Measurements from ENCODE around the gene ANXA2R. TPM values are rescaled to one million over a fixed set of nuclear protein-coding genes. Genes with fewer than 3 reads are reported as not detected.
A peak's percentile ranks its signal among the peaks of the same experiment; 100 is the strongest.
"Not testable (repeated sequence)": the region's sequence is repeated elsewhere in the genome, so short reads cannot be mapped to it uniquely, and the experiment has no call there.

Gene ANXA2R, protein sequence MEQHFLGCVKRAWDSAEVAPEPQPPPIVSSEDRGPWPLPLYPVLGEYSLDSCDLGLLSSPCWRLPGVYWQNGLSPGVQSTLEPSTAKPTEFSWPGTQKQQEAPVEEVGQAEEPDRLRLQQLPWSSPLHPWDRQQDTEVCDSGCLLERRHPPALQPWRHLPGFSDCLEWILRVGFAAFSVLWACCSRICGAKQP
- under 1 TPM in 1 of 2 donors, not detected in 1; 0.63 TPM for total RNA-seq

DNA sequence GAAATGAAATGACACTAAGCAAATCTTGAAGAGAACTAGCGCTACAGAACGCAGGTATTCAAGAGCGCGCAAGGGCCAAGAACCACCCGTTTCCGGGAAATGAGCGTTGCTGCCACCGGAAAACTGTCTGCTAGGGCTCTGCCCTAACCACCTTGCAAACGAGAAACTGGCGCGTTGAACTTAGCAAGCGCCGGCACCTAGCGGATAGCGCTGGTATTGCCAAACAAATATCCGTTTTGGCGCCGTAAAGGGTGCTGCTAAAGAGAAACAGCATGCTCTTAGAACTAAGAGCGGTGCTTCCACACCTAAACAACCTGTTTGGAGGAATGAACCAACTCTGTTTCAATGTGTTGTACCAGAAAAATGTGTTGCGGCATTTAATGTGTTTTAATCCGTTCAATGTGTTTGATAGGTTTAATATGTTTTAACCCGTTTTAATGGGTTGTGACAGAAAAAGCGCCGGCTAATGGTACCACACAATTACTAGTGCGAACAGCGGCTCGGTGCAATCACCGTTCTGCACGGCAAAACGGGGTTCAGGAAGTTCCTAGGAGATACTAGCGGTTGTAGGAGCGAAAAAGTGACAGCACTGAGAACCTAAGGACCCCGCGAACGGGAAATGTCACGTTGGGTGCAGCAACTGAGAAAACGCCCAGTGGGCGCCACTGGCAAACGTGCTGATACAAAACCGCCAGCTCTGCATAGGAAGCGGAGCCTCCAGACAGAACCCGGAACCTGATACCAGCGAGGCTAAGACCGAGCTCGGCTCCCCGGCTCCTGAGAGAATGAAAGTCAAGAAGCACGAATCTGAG is at the start of gene ANXA2R:
TSS of gene ANXA2R (minus strand) at position 33 of the 812 bp plus-strand sequence. CDS start 273 bp downstream, outside the sequence.
- Histone ChIP-seq H3K4me1 (peaks cover 0 to 17% of the 10 kb centered on the region in 2 donors), H3K27ac (peak within 1 kb of the TSS; percentile 89 to 91)

DNA sequence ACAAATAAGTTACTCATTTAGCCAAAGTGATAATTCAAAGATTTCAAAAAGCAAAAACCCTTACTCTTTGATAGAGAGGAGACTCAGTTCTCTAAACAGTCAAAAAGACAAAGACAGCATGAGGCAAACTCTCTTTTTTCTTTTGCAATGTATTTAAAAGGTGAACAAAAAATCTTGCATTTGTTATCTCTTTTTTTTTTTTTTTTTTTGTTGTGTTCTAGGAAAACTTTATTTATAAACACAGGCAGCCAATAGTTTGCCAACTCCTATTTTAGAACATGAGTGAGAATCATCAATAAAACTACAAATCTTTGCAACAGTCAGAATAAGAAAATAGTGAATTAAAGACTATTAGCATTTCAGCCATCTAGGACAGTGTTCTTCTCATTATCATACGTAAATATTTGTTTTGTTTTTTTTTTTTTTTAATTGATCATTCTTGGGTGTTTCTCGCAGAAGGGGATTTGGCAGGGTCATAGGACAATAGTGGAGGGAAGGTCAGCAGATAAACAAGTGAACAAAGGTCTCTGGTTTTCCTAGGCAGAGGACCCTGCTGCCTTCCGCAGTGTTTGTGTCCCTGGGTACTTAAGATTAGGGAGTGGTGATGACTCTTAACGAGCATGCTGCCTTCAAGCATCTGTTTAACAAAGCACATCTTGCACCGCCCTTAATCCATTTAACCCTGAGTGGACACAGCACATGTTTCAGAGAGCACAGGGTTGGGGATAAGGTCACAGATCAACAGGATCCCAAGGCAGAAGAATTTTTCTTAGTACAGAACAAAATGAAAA is 46.2 kb upstream of the ANXA2R start:
- H3K9me3 ChIP-seq; H3K4me1 ChIP-seq; DNase-seq (ENCODE audit: low spot score); H3K36me3 ChIP-seq; H3K27me3 ChIP-seq; H3K27ac ChIP-seq; H3K4me3 ChIP-seq: not testable (repeated sequence)

More for the DNA sequence above, at the start of gene ANXA2R:
- Histone ChIP-seq H3K9me3 (no peaks in the 10 kb centered on the region), H3K4me3 (peak within 1 kb of the TSS; percentile 49 to 58), H3K27me3 (no peaks in the 10 kb centered on the region), H3K36me3 (no peaks in the 10 kb centered on the region)
- TF ChIP-seq, protein P1, sequence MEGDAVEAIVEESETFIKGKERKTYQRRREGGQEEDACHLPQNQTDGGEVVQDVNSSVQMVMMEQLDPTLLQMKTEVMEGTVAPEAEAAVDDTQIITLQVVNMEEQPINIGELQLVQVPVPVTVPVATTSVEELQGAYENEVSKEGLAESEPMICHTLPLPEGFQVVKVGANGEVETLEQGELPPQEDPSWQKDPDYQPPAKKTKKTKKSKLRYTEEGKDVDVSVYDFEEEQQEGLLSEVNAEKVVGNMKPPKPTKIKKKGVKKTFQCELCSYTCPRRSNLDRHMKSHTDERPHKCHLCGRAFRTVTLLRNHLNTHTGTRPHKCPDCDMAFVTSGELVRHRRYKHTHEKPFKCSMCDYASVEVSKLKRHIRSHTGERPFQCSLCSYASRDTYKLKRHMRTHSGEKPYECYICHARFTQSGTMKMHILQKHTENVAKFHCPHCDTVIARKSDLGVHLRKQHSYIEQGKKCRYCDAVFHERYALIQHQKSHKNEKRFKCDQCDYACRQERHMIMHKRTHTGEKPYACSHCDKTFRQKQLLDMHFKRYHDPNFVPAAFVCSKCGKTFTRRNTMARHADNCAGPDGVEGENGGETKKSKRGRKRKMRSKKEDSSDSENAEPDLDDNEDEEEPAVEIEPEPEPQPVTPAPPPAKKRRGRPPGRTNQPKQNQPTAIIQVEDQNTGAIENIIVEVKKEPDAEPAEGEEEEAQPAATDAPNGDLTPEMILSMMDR (IDR thresholded peaks at IDR 0.05), result peak; percentile 74 to 85
- peak; percentile 93 for DNase-seq (ENCODE audit: low spot score)

DNA sequence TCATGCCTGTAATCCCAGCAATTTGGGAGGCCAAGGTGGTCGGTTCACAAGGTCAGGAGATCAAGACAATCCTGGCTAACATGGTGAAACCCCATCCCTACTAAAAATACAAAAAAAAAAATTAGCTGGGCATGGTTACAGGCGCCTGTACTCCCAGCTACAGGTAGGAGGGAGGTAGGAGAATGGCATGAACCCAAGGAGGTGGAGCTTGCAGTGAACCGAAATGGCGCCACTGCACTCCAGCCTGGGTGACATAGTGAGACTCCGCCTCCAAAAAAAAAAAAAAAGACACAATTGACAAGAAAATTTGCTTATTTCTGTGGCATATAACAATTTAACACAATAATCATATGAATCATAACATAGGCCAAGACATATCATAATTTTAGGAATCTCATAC is 45.3 kb upstream of the ANXA2R start:
- TF ChIP-seq, protein P1 (IDR thresholded peaks at IDR 0.05), result no peak
- H3K36me3 ChIP-seq, result peaks cover 4% of the 10 kb centered on the region
- no peaks in the 10 kb centered on the region for H3K27me3 ChIP-seq
- no peak for DNase-seq (ENCODE audit: low spot score)
- no peaks in the 10 kb centered on the region for H3K4me1 ChIP-seq
- H3K4me3 ChIP-seq, result no peak overlapping the region
- no peak overlapping the region for H3K27ac ChIP-seq
- H3K9me3 ChIP-seq, result no peaks in the 10 kb centered on the region

DNA sequence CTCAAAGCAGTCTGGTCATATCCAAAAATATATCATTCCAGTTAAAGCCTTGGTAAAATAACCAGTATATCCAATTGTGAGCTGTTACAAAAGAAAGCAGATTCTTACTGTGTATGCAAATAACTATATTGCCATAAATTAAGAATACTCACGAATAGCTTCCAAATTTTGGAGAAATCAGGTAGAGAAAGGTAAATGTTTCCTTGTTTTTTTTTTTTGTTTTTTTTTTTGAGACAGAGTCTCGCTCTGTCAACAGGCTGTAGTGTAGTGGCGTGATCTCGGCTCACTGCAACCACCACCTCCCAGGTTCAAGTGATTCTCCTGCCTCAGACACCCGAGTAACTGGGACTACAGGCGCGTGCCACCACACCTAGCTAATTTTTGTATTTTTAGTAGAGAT is 44.3 kb upstream of the ANXA2R start:
- not testable (repeated sequence) for H3K4me3 ChIP-seq; DNase-seq (ENCODE audit: low spot score); H3K27me3 ChIP-seq; H3K9me3 ChIP-seq; H3K27ac ChIP-seq; H3K4me1 ChIP-seq
- H3K36me3 ChIP-seq, result peaks cover 11% of the 10 kb centered on the region

DNA sequence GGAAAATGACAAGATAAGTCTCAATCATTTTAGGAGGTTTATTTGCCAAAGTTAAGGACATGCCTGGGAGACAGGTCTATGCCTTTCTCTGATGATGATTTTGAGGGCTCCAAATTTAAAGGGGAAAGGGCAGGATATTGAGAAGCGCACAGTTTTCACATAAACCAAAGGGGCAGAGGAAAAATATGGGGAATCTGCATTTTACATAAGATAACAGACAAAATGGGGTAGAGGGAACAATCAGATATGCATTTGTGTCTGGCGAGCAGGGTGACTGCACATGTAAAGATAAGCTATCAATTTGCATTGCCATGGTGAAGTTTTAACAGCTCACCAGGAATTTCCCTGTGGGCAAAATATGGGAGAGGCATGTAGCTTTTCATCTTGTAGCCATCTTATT is 41.2 kb upstream of the ANXA2R start:
- H3K36me3 ChIP-seq, result peaks cover 11% of the 10 kb centered on the region
- H3K4me1 ChIP-seq; DNase-seq (ENCODE audit: low spot score); H3K27ac ChIP-seq; H3K27me3 ChIP-seq; H3K4me3 ChIP-seq; H3K9me3 ChIP-seq: not testable (repeated sequence)

DNA sequence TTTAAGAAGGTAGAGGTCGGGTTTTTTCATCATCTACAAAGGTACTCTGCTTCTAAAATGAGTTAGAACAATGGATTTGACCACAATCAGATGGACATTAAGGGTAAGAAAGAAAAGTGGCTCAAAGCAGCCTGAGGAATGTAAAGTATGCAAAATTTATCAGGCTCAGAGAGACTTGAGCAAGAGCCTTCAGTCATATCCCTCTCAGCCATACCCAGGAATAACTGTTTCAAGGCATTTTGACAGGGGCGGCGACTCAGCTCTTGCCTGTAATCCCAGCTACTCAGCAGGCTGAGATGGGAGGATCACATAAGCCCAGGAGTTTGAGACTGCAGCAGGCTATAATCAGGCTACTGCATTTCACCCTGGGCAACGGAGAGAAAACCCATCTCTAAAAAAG is 38.8 kb upstream of the ANXA2R start:
- no peak overlapping the region for H3K27ac ChIP-seq
- H3K9me3 ChIP-seq, result no peaks in the 10 kb centered on the region
- H3K4me3 ChIP-seq, result no peak overlapping the region
- no peaks in the 10 kb centered on the region for H3K27me3 ChIP-seq
- TF ChIP-seq, protein P1 (IDR thresholded peaks at IDR 0.05), result no peak
- DNase-seq (ENCODE audit: low spot score), result no peak
- peaks cover 0 to 16% of the 10 kb centered on the region in 2 donors for H3K4me1 ChIP-seq
- peaks cover 11% of the 10 kb centered on the region for H3K36me3 ChIP-seq

DNA sequence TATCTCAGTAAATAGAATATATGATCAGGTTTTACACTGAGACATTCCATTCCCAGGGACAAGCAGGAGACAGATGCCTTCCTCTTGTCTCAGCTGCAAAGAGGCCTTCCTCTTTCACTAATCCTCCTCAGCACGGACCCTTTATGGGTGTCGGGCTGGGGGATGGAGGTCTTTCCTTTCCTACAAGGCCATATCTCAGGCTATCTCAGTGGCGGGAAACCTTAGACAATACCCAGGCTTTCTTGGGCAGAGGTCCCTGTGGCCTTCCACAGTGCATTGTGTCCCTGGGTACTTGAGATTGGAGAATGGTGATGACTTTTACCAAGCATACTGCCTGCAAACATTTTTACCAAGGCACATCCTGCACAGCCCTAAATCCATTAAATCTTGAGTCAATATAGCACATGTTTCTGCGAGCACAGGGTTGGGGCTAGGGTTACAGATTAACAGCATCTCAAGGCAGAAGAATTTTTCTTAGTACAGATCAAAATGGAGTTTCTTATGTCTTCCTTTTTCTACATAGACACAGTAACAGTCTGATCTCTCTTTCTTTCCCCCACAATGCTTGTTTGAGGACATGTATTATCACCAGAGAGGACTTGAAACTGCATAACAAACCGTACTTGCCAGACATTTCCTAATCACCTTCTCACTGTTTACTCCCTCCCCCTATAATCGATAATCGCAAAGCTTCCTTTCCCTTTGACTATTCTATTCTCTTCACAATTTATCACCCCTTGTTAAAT is 37.5 kb upstream of the ANXA2R start:
- not testable (repeated sequence) for H3K9me3 ChIP-seq; H3K27ac ChIP-seq; DNase-seq (ENCODE audit: low spot score); H3K4me3 ChIP-seq; H3K27me3 ChIP-seq
- peaks cover 11% of the 10 kb centered on the region for H3K36me3 ChIP-seq
- peaks cover 0 to 16% of the 10 kb centered on the region in 2 donors for H3K4me1 ChIP-seq
